A673 (cell line): ENCODE measurements around the gene CDK14. TPM values are rescaled to one million over a fixed set of nuclear protein-coding genes. Genes with fewer than 3 reads are reported as not detected.

ENCODE experiments used
- BruUV-seq: library from RNA; stranded (reverse); fragments of 400-500 nt; replicated peaks from 2 replicates; lab custom pipeline; 2021; lab: Mats Ljungman, UMichigan
- CTCF ChIA-PET: fragments of 300-600 bp; sonication (Branson Sonifier 250); formaldehyde crosslinking; loops from one replicate; lab custom pipeline; 2022; ENCODE audit warnings: antibody characterized with exemption; lab: Charles Lee
- POLR2A ChIA-PET: fragments of 300-600 bp; sonication (Branson Sonifier 250); formaldehyde crosslinking; loops from one replicate; lab custom pipeline; 2022; ENCODE audit warnings: antibody characterized with exemption; ENCODE audit not compliant: low non-redundant PET; lab: Charles Lee
- DNase-seq: peaks from one replicate; pipeline ENCODE4 v3.0.0-alpha.2; 2015; ENCODE audit warnings: low spot score
- H3K27ac ChIP-seq: fragments of 200-600 bp; sonication (generic); 2 replicates; pipeline ENCODE4 v1.5.1; 2016; ENCODE audit warnings: mixed run types, low read depth, mild to moderate bottlenecking, mixed read lengths, antibody characterized with exemption, low read length; ENCODE audit not compliant: poor library complexity, severe bottlenecking
- H3K27me3 ChIP-seq: fragments of 200-600 bp; sonication (generic); replicated peaks from 2 replicates; pipeline ENCODE4 v1.6.1; 2017; ENCODE audit warnings: mixed run types, low read depth, mild to moderate bottlenecking, mixed read lengths, antibody characterized with exemption, low read length; ENCODE audit not compliant: insufficient read depth, poor library complexity
- H3K36me3 ChIP-seq: fragments of 200-600 bp; sonication (generic); 2 replicates; pipeline ENCODE4 v1.6.1; 2016; ENCODE audit warnings: mixed run types, mild to moderate bottlenecking, mixed read lengths, antibody characterized with exemption, low read length; ENCODE audit not compliant: insufficient read depth, poor library complexity, severe bottlenecking
- H3K4me1 ChIP-seq: fragments of 200-600 bp; sonication (generic); 2 replicates; pipeline ENCODE4 v1.6.1; 2017; ENCODE audit warnings: mixed run types, mild to moderate bottlenecking, mixed read lengths, antibody characterized with exemption, low read length; ENCODE audit not compliant: insufficient read depth, poor library complexity, severe bottlenecking
- H3K4me3 ChIP-seq: fragments of 200-600 bp; sonication (generic); 2 replicates; pipeline ENCODE4 v1.5.1; 2016; ENCODE audit warnings: low read depth, mixed run types, mild to moderate bottlenecking, mixed read lengths, low read length; ENCODE audit not compliant: poor library complexity, severe bottlenecking
- H3K9me3 ChIP-seq: fragments of 200-600 bp; sonication (generic); 2 replicates; pipeline ENCODE4 v1.6.1; 2016; ENCODE audit warnings: mixed run types, low read depth, mild to moderate bottlenecking, mixed read lengths, antibody characterized with exemption, low read length; ENCODE audit not compliant: poor library complexity, severe bottlenecking
- CTCF ChIP-seq: fragments of 300-800, 200-600 bp; sonication (generic); conservative IDR thresholded peaks from 2 replicates; pipeline ENCODE4 v1.5.1; 2017; ENCODE audit warnings: low read depth, mild to moderate bottlenecking, antibody characterized with exemption, low read length, moderate library complexity, mixed read lengths
- EZH2 ChIP-seq: fragments of 200-600 bp; sonication (generic); IDR thresholded peaks from 2 replicates; pipeline ENCODE4 v1.6.1; 2017; ENCODE audit warnings: borderline replicate concordance, low read depth, mild to moderate bottlenecking, mixed read lengths, antibody characterized with exemption, low read length; ENCODE audit not compliant: poor library complexity, severe bottlenecking
- intact Hi-C: fragments of 100-400 bp; cut with micrococcal nuclease; formaldehyde crosslinking; loops from one replicate; pipeline ENCODE4 v1.10.0; 2022; ENCODE audit not compliant: unreplicated experiment
- total RNA-seq: library from RNA; stranded (reverse); gene quantifications from 2 replicates; pipeline ENCODE4 v1.2.3, GENCODE V29; 2021

CDK14 gene
- total RNA-seq, 1 experiment from 2014 or later, result 128 TPM

GRCh38 chr7:90610105-90610504, 14.0 kb downstream of the CDK14 start:
- no peaks in the 10 kb centered on the region for H3K27me3 ChIP-seq
- H3K36me3 ChIP-seq, result peaks cover 10% of the 10 kb centered on the region
- TF ChIP-seq EZH2 (no peak), CTCF (no peak)
- intact Hi-C loops, result no loop called here
- CTCF ChIA-PET, result no interaction called here
- H3K4me3 ChIP-seq, result no peak overlapping the region
- BruUV-seq, result no TSS peak
- H3K9me3 ChIP-seq, result no peaks in the 10 kb centered on the region
- no peak for DNase-seq
- POLR2A ChIA-PET, result no interaction called here
- H3K4me1 ChIP-seq, result peaks cover 25% of the 10 kb centered on the region
- no peak overlapping the region for H3K27ac ChIP-seq

GRCh38 chr7:90611115-90611514, 15.0 kb downstream of the CDK14 start:
- intact Hi-C loops, result no loop called here
- ChIA-PET POLR2A (no interaction called here), CTCF (no interaction called here)
- Histone ChIP-seq H3K4me1 (peaks cover 25% of the 10 kb centered on the region), H3K27me3 (no peaks in the 10 kb centered on the region), H3K9me3 (no peaks in the 10 kb centered on the region), H3K27ac (no peak overlapping the region), H3K36me3 (peaks cover 7% of the 10 kb centered on the region), H3K4me3 (no peak overlapping the region)
- no TSS peak for BruUV-seq
- DNase-seq, result no peak
- no peak for TF ChIP-seq CTCF
- TF ChIP-seq EZH2, result no peak

GRCh38 chr7:90613088-90613498, 17.0 kb downstream of the CDK14 start:
- intact Hi-C loops, result no loop called here

More at GRCh38 chr7:90613088-90613498, 17.0 kb downstream of the CDK14 start:
- Histone ChIP-seq H3K27ac (peak overlapping the region; percentile 73), H3K9me3 (no peaks in the 10 kb centered on the region), H3K36me3 (peaks cover 5% of the 10 kb centered on the region), H3K27me3 (no peaks in the 10 kb centered on the region), H3K4me3 (no peak overlapping the region), H3K4me1 (peaks cover 40% of the 10 kb centered on the region)
- DNase-seq, result peak; percentile 89
- ChIA-PET POLR2A (no interaction called here), CTCF (no interaction called here)
- BruUV-seq, result no TSS peak
- no peak for TF ChIP-seq CTCF
- TF ChIP-seq EZH2, result no peak
